ENCODE data around the gene SERPINA1.

The SERPINA1 gene

GRCh38 chr14:94397289-94398181 lies 9.1 kb upstream of the SERPINA1 start:
- no peak for DNase-seq (ENCODE audit: low read depth in 2 of 2)

DNA sequence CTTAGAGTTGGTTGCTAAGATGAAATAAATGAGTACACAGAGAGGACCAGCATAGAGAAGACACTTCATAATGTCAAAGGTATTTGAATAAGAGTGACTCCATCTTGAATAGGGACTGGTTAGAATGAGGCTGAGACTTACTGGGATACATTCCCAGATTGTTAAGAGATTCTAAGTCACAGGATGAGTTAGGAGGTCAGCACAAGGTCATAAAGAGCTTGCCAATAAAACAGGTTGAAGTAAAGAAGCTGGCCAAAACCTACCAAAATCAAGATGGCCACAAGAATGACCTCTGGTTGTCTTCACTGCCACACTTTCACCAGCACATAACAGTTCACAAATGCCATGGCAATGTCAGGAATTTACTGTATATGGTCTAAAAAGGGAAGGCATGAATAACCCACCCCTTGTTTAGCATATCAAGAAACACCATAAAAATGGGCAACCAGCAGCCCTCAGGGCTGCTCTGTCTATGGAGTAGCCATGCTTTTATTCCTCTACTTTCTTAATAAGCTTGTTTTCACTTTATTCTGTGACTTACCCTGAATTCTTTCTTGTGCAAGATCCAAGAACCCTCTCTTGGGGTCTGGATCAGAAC lies 8.3 kb upstream of the SERPINA1 start:
- DNase-seq (ENCODE audit: low read depth in 2 of 2) = no peak

- no peak for DNase-seq (ENCODE audit: low read depth in 2 of 2)
These were observed 7.6 kb upstream of the SERPINA1 start for GRCh38 chr14:94395888-94396574.

DNA sequence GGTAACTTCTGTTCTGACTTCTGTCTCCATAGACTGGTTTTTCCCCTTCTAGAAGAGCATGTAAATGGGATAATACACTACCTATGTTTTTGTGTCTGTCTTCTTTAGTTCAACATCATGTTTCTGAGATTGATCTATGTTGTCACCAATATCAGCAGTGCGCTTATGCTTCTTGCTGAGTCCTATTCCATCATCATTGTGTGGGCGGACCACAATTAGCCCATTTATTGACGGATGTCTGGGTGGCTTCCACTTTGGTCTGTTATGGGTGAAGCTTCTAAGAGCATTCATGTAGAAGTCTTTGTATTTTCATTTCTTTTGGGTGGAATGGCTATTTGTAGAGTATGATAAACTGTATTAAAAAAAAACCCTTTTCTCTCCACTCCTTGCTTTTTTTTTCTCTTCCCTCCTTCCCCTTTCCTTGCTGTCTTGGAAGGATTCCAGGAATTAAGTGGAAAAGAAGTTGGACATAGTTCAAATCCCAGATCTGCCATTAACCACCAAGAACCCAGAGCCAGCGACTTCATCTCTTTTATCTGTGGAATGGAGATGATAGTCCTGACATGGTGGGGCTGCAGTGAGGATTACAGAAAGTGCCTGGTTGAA lies 7.0 kb upstream of the SERPINA1 start:
- no peak for DNase-seq (ENCODE audit: low read depth in 2 of 2)

DNA sequence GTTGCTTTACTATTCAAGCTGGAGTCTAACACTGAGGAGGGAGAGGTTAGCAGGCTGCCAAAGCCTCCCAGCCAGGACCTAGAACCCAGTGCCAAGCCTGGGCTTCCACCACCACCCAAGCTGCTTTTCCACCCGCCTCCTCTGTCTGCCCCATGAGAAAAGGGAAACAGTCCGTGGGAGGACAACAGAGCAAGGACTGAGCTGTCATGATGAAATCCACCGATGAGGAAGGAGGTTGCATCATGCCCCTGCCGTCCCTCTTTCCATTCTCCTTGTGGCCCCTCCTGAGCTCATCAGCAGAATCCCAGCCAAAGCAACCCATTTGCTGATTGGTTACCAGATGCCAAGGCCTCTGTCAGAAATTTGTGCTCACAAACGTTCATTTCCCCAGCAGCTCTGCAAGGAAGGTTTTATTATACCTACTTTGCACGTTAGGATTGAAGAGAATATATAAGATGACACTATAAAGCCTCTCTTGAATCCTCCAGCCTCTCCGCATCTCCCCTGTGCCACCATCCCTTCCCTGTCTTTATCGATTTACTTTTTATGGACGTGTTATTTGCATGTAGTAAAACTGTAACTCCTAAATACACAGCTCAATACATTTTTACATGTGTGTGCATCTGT lies 6.3 kb upstream of the SERPINA1 start:
- DNase-seq (ENCODE audit: low read depth in 2 of 2) = peak in 1 of 2 donors; percentile 4

DNA sequence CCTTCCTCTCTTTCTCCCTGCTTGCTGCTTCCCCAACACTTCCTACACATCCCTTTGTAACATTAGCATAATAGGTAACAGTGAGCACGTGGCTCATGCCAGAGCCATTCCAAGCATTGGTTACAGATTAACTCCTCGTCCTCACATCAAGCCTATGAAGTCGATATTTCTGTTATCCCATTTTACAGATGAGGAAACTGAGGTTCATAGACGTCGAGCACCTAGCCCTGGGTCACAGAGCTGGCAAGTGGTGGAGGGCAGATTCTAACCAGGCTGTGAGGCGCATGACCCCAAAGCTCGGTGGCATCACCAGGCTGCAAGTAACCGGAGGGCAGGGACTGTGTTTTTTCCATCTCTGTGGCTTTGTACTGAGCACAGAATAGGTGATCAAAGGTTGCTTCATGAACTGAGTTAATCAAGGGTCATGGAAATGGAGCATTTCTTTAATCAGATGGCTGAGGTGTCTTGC lies 5.7 kb upstream of the SERPINA1 start:
- DNase-seq (ENCODE audit: low read depth in 2 of 2) = no peak

- DNase-seq (ENCODE audit: low read depth in 2 of 2) = no peak
These were observed 5.1 kb upstream of the SERPINA1 start for GRCh38 chr14:94393474-94393873.

GRCh38 chr14:94392510-94392935 lies 4.1 kb upstream of the SERPINA1 start:
- DNase-seq (ENCODE audit: low read depth in 2 of 2) = peak in 1 of 2 donors; percentile 2

GRCh38 chr14:94391281-94391975 lies 3.0 kb upstream of the SERPINA1 start:
- DNase-seq (ENCODE audit: low read depth in 2 of 2) = no peak

DNA sequence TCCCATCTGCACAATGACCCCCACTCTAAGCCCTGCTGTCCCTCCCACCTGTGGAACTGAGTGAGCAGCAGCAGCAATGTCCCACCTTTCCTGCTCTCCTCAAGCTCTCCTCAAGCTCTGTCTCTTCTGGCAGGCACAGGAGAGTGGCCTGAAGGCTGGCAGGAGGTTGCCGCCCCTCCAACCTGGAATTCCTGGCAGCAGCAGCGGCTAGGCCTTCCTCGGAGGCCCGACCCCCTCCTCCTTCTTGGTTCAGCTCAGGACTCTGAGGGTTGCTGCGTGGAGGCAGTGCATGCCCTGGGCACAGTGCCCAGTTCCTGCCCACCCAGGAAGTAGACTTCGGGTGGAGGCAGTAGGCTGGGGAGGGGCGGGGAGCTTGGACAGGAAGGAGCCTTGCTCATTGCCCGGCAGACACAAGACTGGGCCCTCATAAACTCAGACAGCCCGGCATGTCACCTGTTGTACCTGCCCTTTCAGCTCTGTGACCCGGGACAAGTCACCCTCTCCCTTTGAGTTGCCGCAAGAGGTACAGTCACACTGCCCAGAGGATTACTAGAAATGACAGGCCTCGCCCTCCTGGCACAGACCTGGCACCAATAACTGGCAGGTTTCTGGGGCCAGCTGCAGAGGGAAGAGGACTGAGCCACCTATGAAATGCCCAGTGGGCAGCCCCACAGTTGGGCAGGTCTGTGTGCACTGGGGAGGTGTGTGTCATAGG lies 2.1 kb upstream of the SERPINA1 start:
- DNase-seq (ENCODE audit: low read depth in 2 of 2) = no peak

DNA sequence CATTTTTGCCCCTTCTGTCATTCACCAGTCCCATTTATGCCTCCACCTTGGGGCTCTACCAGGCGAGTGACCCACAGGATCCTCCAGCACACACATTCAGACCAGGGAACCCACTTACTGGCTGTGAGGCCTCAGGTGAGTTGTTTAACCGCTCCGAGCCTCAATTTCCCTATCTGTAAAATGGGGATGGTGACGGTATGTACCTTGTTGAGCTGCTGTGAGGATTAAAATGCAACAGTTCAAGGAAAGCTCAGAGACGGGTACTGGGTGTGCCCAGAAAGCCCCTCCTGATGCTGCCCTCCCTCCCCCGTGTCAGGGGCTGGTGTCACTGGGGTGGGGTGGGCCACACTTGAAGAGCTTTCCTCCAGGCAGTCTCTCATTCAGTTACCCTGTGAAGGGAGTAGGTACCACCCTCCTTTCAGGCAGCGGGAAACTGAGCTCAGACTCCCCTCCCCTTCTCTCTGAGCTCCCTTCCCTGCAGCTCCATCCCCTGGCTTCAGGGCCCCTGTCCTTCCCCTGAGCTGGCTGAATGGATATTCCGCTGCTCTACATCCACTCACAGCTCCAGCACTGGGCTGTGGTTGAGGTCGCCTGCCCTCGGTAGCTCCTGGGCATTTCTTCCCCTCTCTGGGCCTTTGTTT lies 1.4 kb upstream of the SERPINA1 start:
- no peak for DNase-seq (ENCODE audit: low read depth in 2 of 2)

GRCh38 chr14:94389104-94389469 lies 685 bp upstream of the SERPINA1 start:
- DNase-seq (ENCODE audit: low read depth in 2 of 2) = no peak

DNA sequence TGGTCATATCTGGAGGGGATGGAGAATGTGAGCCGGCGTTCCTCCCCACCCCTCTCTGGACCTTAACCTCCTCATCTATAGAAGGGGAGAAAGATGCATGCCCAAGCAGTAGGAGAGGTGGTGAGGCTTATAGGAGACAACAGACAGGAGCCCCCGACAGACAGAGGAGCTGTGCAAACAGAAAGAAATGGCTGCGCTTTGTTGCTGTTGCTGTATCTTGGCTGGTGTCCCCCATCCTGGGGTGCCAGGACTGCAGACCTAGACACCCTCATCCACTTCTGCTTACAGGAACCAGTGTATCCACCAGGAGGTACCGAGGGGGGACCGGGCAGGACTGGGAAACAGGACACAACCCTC lies 397 bp downstream of the SERPINA1 start:
- DNase-seq (ENCODE audit: low read depth in 2 of 2) = no peak

GRCh38 chr14:94387051-94388026 lies 1.1 kb downstream of the SERPINA1 start:
- no peak for DNase-seq (ENCODE audit: low read depth in 2 of 2)

DNA sequence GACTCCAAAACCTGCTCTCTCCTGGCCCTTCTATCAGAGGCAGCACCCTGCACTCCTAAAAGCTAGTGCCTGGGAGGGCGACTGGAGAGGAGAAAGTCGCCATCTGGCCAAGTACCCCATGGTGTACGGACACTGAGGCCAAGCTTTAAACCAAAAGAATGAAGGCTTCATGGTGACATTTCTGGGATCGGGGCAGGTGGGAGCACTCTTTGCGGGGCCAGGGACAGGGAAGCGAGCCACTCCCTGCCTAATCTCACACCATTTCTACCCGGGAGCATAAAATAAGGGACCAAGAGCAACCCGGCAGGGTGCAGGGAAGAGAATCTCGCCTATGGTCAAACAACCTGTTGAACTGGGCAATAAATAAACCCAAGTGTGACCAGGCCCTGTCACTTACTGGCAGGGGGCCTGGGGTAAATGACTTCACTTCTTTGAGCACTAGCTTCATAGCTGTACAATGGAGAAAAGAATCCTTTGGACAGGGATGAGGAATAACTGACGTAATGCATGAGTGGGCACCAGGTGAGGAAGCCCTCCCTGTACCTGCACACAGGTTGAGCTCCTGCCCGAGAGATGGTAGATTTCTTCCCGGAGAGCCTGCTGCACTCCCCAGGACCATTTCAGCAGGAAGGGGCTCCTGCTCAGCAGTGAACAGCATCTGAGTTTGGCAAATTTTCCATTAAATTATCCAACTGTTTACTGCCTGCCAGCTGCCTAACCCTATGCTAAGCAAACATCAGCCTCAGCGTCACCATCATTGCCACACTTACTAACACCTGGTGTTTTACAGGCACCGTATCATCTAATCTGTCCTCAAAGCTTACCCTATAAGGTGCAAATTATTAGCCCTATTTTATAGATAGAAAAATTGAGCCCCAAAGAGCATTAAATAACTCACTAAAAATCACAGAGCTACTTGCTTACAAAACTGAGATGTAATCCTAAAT lies 2.0 kb downstream of the SERPINA1 start:
- DNase-seq (ENCODE audit: low read depth in 2 of 2) = no peak

- DNase-seq (ENCODE audit: low read depth in 2 of 2) = no peak
These were observed 2.8 kb downstream of the SERPINA1 start for GRCh38 chr14:94385553-94386057.

DNA sequence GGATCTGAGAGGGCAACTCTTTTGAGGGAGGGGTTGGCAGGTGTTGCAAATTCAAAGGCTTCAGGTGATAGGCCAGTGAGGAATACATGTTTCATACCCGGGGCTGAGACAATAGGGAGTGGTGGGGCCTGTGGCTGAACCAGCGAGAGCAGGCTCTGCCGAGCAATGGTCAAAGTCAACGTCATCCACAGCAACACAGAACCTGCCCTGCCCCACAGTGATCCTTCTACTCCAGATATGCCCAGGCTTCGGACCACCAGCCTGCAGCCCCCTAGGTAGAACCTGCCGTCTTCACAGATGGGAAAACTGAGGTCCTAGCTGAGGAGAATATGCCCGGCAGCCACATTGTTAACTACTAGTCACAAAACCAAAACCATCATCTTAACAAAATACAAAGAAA lies 4.1 kb downstream of the SERPINA1 start:
- no peak for DNase-seq (ENCODE audit: low read depth in 2 of 2)
